GM19099 (cell line): ENCODE results near the gene PRAC2.

Experiments used
- POLR2A ChIP-seq: IDR thresholded peaks from 3 replicates; pipeline ENCODE4 v1.6.1; 2011; ENCODE audit warnings: low read depth; ENCODE audit not compliant: insufficient read length; ENCODE audit errors: extremely low read depth

The PRAC2 gene

GRCh38 chr17:48722915-48723422 lies at the start of gene PRAC2:
Gene PRAC2 (plus strand): TSS chr17:48723185. CDS start chr17:48724411, 1,226 bp downstream.
- TF ChIP-seq POLR2A: no peak

- TF ChIP-seq POLR2A: no peak
Observed at GRCh38 chr17:48676963-48677558, 45.9 kb upstream of the PRAC2 start.

GRCh38 chr17:48678141-48678971 lies 44.6 kb upstream of the PRAC2 start:
- no peak for TF ChIP-seq POLR2A

GRCh38 chr17:48679385-48680096 lies 43.4 kb upstream of the PRAC2 start:
- TF ChIP-seq POLR2A: no peak

GRCh38 chr17:48681609-48682008 lies 41.4 kb upstream of the PRAC2 start:
- no peak for TF ChIP-seq POLR2A

- TF ChIP-seq POLR2A: no peak
Observed at GRCh38 chr17:48690655-48691054, 32.3 kb upstream of the PRAC2 start.

GRCh38 chr17:48692049-48692448 lies 30.9 kb upstream of the PRAC2 start:
- TF ChIP-seq POLR2A: no peak

- no peak for TF ChIP-seq POLR2A
Observed at GRCh38 chr17:48693178-48693577, 29.8 kb upstream of the PRAC2 start.

- TF ChIP-seq POLR2A: no peak
Observed at GRCh38 chr17:48701864-48702532, 21.0 kb upstream of the PRAC2 start.

GRCh38 chr17:48704361-48705248 lies 18.4 kb upstream of the PRAC2 start:
- TF ChIP-seq POLR2A: no peak

- TF ChIP-seq POLR2A: no peak
Observed at GRCh38 chr17:48711128-48711527, 11.9 kb upstream of the PRAC2 start.

- TF ChIP-seq POLR2A: no peak
Observed at GRCh38 chr17:48715496-48716399, 7.2 kb upstream of the PRAC2 start.
